Measurements from ENCODE around the gene BMP2. TPM values are rescaled to one million over a fixed set of nuclear protein-coding genes. Genes with fewer than 3 reads are reported as not detected.

The BMP2 gene
- total RNA-seq, 2 experiments from 2014 or later: not detected

DNA sequence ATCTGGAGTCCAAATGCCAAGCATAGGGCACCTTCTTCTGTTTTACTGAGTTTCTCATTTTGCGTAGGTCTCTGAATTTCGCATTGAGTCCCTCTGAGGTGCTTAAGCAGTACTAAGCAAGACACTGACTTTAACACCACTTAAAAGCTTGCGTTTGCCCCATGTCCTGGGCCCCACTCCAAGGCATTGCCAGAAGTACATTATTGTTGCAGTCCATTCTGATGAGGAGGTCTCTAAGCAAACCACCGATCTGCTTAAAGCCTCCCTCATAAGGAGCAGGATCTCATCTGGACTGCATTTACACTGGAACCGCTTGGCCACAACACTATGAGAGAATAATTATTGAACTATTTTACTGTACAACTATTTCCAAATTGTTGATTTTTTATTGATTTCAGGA lies 16.3 kb downstream of the BMP2 start:
- Histone ChIP-seq H3K36me3 (ENCODE audit: insufficient read depth, low read length) (no peaks in the 10 kb centered on the region), H3K4me3 (ENCODE audit: low read length) (no peak overlapping the region), H3K4me1 (ENCODE audit: insufficient read depth, low read length) (no peaks in the 10 kb centered on the region), H3K9me3 (ENCODE audit: control insufficient read depth in 1 of 2, insufficient read depth in 1 of 2, low read length in 2 of 2) (no peaks in the 10 kb centered on the region), H3K27ac (ENCODE audit: low read depth in 1 of 2, low read length in 2 of 2) (no peak overlapping the region), H3K27me3 (ENCODE audit: control insufficient read depth in 1 of 2, insufficient read depth in 2 of 2, low read length in 2 of 2) (no peaks in the 10 kb centered on the region)
- TF ChIP-seq CTCF (IDR thresholded peaks at IDR 0.05): no peak
- H3K36me3 Mint-ChIP-seq (ENCODE audit: low read depth): no peaks in the 10 kb centered on the region
- POLR2A ChIA-PET: no interaction called here
- H3K4me3 Mint-ChIP-seq: no peak overlapping the region
- H3K4me1 Mint-ChIP-seq (ENCODE audit: low read depth): no peaks in the 10 kb centered on the region
- H3K9me3 Mint-ChIP-seq: no peaks in the 10 kb centered on the region
- no peak overlapping the region for H3K27ac Mint-ChIP-seq
- no peak for DNase-seq
- H3K27me3 Mint-ChIP-seq: peaks cover 4% of the 10 kb centered on the region
- ATAC-seq (ENCODE audit: poor library complexity): no peak
- CTCF ChIA-PET: no interaction called here
- intact Hi-C loops (cut with DNase I, micrococcal nuclease): no loop called here

GRCh38 chr20:6784210-6784631 lies 16.7 kb downstream of the BMP2 start:
- H3K36me3 ChIP-seq (ENCODE audit: insufficient read depth, low read length): no peaks in the 10 kb centered on the region
- TF ChIP-seq CTCF (IDR thresholded peaks at IDR 0.05): no peak
- no peak overlapping the region for H3K27ac ChIP-seq (ENCODE audit: low read depth in 1 of 2, low read length in 2 of 2)
- Mint-ChIP-seq H3K27ac (no peak overlapping the region), H3K4me3 (no peak overlapping the region), H3K27me3 (peaks cover 4% of the 10 kb centered on the region), H3K4me1 (ENCODE audit: low read depth) (no peaks in the 10 kb centered on the region), H3K36me3 (ENCODE audit: low read depth) (no peaks in the 10 kb centered on the region), H3K9me3 (no peaks in the 10 kb centered on the region)
- CTCF ChIA-PET: no interaction called here
- POLR2A ChIA-PET: no interaction called here
- intact Hi-C loops (cut with DNase I, micrococcal nuclease): no loop called here
- H3K27me3 ChIP-seq (ENCODE audit: control insufficient read depth in 1 of 2, insufficient read depth in 2 of 2, low read length in 2 of 2): no peaks in the 10 kb centered on the region
- H3K4me3 ChIP-seq (ENCODE audit: low read length): no peak overlapping the region
- no peaks in the 10 kb centered on the region for H3K4me1 ChIP-seq (ENCODE audit: insufficient read depth, low read length)
- DNase-seq (no peak), ATAC-seq (ENCODE audit: poor library complexity) (no peak)
- no peaks in the 10 kb centered on the region for H3K9me3 ChIP-seq (ENCODE audit: control insufficient read depth in 1 of 2, insufficient read depth in 1 of 2, low read length in 2 of 2)

- H3K36me3 ChIP-seq (ENCODE audit: insufficient read depth, low read length): no peaks in the 10 kb centered on the region
- ChIA-PET CTCF (no interaction called here), POLR2A (no interaction called here)
- DNase-seq (no peak), ATAC-seq (ENCODE audit: poor library complexity) (no peak)
- no peak overlapping the region for H3K4me3 ChIP-seq (ENCODE audit: low read length)
- Mint-ChIP-seq H3K9me3 (no peaks in the 10 kb centered on the region), H3K36me3 (ENCODE audit: low read depth) (no peaks in the 10 kb centered on the region), H3K4me3 (no peak overlapping the region), H3K27me3 (peaks cover 4% of the 10 kb centered on the region), H3K4me1 (ENCODE audit: low read depth) (no peaks in the 10 kb centered on the region), H3K27ac (no peak overlapping the region)
- H3K9me3 ChIP-seq (ENCODE audit: control insufficient read depth in 1 of 2, insufficient read depth in 1 of 2, low read length in 2 of 2): no peaks in the 10 kb centered on the region
- no peaks in the 10 kb centered on the region for H3K27me3 ChIP-seq (ENCODE audit: control insufficient read depth in 1 of 2, insufficient read depth in 2 of 2, low read length in 2 of 2)
- H3K4me1 ChIP-seq (ENCODE audit: insufficient read depth, low read length): no peaks in the 10 kb centered on the region
- H3K27ac ChIP-seq (ENCODE audit: low read depth in 1 of 2, low read length in 2 of 2): no peak overlapping the region
- TF ChIP-seq CTCF (IDR thresholded peaks at IDR 0.05): no peak
- intact Hi-C loops (cut with DNase I, micrococcal nuclease): no loop called here
Measured at GRCh38 chr20:6784767-6785166, 17.3 kb downstream of the BMP2 start.

Data from CD4-positive, alpha-beta T cell (primary cell).